HG03064 (cell line): Measurements from ENCODE around the gene ADARB2.

Experiments used
- ATAC-seq: cut with Tn5 transposase; IDR thresholded peaks from one replicate; pipeline ENCODE4 v1.9.1; 2021; ENCODE audit warnings: low read depth; ENCODE audit not compliant: unreplicated experiment

The ADARB2 gene

GRCh38 chr10:1188558-1189135 lies 548.7 kb downstream of the ADARB2 start:
- no peak for ATAC-seq

DNA sequence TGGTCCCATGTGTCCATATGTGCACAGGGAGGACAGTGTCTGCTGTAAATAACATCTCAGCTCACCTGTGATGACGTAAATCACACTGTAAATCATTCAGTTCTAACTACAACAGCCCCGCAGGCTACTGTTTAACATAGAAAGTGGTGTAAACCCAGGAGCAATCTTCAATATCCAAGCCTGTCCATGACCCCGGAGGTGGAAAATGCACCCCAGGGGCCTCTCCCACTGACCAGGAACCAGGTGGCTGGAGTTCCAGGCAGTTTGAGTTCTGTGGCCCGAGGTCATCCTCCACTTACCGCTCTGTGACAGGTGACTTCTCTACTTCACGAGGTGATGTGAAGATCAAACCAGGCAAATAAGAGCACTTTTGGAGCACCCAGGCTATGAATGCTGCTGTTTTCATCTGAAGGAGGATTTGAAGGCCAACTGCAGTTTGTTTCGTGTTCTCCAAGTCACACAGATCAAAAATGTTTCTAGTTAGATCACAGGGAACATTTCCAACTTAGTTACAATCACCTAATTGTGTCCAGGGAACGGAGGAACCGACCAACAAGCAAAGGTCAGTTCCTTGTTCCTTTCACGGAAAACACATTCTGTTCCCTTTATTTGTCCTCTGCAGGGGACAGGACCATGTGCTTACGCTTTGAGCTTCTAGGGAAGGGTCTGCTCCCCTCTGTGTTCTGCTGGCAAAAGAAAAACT lies 549.3 kb downstream of the ADARB2 start:
- no peak for ATAC-seq

DNA sequence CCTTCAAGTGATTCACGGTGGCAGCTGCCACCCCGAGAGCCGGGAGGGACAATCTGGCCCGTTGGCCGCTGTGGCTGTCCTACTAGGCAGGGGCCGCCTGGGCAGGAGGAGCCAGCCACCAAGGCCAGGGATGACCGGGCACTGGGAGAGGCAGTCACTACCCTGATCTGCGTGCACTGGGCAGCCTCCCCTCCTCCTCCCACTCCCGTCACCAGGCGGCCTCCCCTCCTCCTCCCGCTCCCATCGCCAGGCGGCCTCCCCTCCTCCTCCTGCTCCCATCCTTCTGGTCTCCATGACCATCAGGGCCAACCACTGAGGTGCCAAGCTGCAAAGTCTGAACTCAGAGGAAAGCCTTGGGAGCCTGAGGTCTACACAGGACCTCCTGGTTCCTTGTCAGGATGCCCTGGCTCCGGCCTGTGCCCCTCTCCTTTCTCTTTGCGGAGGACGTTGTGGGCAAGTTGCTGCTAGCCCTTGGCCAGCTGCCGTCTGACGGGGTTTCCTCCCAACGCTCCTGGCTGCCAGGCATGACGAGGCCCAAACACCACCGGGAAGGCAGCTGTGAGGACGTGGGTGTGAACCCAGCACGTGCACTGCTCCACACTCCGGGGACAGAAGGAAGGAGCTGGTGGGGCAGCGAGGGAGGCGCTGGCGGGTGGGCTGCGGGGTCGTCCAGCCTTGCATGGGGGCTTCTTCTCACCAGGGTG lies 550.0 kb downstream of the ADARB2 start:
- no peak for ATAC-seq

- no peak for ATAC-seq
These were observed 550.7 kb downstream of the ADARB2 start for GRCh38 chr10:1186683-1186990.

DNA sequence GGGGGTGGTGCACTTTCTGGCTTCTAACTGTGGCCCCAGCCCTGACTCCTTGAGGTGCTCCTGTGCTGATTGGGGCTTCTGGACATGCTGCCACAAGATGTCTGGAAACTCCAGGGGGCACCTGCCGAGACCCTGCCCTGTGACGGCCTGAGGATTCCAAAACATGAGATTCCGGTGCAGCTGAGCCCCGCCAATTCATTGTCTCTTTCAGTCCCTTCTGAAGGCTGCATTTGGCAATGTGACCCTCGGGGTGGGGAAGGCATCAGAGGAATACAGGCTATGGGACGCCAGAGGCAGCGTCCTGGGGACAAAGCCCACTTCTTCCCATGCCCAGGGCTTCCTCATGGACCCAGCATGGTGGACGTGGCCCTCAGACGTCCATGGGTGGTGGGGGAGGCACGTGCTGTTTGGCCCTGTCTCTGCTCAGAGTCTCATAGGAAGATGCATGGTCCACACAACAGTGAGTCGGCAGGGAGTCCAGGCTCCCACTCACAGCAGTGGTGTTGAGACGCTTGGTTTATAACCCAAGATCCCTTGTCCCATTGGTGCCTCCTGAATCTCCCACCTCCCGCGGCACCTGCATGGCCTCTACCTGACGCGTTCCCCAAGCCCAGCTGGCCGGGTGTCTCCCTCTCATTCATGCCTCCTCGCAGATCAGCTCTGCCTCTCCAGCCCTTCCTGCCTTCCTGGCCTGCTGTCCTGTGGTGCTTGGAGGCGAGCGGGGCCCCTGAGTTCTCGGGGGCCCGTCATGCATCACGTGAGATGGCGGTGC lies 551.2 kb downstream of the ADARB2 start:
- no peak for ATAC-seq

DNA sequence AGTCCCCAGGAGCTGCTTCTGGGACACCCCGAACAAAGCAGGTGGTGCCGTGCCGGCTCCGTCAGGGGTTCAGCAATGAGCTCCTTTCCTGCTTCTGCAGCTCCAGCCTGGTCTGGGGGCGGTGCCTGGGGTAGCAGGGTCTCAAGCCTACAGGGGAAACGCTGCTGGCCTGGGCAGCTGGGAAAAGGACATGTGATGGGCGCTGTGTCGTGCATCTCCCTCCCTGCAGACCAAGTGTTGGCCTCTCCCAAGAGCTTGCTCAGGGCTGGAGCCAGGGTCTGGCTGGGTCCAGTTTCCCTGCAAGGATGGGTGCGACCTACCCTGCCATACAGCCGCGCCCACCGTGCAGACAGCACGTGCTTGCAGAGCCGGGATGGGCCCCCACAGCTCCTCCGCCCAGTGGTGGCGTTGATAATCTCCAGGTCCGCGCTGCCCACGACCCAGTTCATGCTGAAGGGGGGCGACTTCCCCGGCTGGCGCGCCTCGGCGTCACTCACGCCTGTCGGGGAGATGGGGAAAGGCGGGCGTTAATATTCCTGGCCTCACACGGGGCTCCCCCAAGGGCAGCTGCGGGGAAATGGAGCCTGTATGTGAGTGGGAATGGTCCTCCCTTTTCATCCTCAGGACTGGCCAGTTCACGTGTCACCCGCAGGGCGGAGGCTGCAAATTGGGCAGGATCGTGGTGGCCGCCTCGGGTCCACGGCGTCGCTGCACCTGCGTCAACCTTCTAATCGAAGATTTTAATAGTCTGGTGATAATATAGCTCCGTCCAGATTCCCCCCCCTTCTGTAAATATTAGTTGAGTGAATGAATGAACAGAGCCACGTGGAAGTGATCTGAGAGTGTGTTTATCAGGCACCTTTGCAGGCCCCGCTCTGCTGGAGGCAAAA lies 552.5 kb downstream of the ADARB2 start:
- no peak for ATAC-seq

DNA sequence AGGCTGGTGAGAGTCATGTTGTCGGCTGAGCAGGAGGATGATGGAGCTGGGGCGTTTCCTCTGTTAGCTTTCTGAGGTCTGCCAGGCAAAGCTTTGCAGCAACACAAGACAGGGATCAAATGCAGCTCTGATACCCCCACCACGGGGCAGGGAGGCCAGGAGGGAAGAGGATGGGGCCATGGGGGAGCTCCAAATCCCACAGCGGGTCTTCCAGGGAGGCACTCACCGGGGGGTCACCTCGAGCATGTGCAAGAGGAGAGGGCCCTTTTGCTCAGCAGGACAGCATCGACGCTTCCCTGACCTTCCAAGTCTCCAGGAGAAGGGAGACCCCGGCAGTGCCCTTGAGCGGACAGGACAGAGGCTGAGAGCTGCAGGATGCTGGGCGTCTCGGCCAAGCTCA lies 553.6 kb downstream of the ADARB2 start:
- no peak for ATAC-seq

DNA sequence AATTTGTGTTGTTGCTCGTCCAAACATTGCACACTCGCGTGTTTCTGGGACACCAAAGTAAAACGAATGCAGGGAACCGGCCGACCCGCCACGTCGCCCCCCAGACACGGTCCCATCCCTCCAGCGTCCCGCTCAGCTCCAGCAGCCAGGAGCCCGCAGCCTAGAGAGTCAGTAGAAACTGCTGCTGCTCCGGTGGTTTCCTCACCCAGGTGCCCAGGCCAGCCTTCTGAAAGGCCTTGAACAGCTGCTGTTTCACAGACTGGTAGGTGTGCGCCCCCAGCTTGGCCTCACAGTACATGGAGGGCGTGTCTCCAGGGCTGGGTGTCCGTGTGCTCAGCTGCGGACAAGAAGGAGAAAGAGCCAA lies 554.3 kb downstream of the ADARB2 start:
- ATAC-seq = no peak

DNA sequence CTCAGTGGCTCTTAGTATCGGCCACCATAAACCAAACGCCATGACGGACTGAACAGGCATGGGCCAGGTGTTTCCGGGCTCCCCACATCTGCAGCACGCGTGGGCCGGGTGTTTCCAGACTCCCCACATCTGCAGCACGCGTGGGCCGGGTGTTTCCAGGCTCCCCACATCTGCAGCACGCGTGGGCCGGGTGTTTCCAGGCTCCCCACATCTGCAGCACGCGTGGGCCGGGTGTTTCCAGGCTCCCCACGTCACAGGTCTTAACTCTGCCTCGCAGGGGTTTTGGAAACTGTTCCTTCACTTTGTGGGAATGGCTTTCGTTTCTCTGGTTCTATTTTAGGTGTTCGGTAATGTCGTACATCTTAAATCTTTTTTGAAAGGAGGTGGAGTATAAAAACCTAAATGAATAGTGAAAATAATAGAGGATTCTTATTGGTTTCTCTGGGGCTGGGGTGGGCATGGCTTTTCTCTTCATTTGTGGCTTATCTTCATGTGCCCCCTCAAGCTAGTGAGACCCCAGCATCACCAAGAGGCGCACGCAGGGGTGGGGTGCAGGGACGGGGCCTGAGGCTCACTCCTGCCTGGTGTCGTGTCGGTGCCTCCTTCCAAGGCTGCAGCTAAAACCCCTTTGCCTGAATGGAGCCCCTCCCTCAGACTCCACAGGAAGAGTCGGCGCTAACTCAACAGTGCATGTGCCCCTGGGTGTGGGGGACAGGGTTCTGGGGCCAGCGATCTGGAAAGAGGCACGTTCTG lies 554.9 kb downstream of the ADARB2 start:
- ATAC-seq = no peak

- no peak for ATAC-seq
These were observed 556.5 kb downstream of the ADARB2 start for GRCh38 chr10:1180836-1181235.

DNA sequence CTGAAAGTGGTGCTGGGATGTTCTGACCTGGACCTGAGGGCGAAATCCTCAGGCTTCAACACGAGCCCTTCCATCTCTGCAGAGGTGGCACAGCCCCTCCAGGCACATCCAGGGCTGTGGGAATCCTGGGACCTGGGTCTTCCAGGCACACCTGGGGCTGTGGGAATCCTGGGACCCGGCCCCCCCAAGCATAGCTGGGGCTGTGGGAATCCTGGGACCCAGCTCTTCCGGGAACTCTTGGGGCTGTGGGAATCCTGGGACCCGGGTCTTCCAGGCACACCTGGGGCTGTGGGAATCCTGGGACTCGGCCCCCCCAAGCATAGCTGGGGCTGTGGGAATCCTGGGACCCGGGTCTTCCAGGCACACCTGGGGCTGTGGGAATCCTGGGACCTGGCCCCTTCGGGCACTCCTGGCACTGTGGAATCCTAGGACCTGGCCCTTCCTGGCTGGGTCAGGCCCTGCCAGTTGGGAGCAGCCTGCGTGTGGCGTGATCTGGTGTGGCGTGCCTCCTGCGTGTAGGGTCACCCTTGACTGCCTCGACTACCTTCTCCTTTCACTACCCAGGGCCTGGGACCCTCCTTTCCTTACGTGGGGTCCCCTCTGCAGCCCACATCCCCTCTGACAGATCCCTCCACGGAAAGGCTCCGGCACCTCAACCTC lies 557.1 kb downstream of the ADARB2 start:
- ATAC-seq = no peak

- no peak for ATAC-seq
These were observed 557.8 kb downstream of the ADARB2 start for GRCh38 chr10:1179346-1180070.

- no peak for ATAC-seq
These were observed 558.8 kb downstream of the ADARB2 start for GRCh38 chr10:1178506-1178905.

DNA sequence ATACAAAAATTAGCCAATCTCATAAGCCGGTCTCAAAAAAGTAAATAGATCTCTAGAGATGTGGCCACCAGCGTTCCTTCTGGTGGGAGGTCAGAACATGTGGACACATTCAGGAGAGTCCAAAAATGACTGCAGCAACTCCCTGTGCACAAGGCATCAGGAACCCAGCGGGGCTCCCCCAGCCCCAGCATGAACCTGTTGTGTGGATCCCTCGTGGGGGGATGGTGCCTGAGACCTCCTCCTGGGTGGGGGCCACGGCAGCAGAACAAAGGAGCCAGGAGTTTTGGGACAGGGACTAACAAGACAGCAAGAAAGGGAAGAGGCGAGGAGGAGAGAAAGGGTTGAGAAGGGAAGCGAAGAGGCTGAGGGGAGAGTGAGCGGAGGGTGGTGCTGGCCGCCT lies 559.4 kb downstream of the ADARB2 start:
- no peak for ATAC-seq

DNA sequence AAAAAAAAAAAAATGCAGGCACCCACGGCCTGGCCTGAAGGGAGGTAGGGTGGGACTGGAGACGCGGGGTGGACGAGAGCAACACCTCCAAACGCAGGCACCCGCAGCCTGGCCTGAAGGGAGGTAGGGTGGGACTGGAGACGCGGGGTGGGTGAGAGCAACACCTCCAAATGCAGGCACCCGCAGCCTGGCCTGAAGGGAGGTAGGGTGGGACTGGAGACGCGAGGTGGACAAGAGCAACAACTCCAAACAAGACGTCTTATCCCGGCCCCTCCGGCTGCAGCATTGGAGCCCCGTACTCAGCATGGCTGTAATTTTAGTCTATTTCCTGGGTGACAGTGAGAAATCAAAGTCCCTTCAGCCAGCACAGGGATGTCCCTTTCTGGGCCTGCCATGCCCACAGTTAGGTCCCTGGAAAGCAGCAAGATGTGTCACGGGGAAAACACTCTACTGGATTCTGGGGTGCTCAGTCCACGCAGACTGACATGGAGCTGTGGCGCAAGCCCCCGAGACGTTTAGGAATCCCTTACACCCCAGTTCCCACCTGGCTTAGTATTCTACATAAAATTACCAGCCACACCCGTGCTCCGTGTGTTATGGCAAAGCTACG lies 561.3 kb downstream of the ADARB2 start:
- no peak for ATAC-seq

DNA sequence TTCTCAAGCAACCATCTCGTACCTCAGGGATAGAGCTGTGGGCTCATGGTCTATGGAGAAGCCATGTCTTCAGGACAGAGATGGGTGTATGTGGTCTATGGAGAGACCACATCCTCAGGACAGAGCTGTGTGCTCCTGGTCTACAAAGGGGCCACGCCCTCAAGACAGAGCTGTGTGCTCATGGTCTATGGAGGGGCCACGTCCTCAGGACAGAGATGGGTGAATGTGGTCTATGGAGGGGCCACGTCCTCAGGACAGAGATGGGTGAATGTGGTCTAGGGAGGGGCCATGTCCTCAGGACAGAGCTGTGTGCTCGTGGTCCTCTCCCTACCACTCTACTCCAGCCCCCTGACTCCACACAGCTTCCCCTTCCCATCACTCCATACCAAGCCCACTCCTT lies 563.3 kb downstream of the ADARB2 start:
- no peak for ATAC-seq

DNA sequence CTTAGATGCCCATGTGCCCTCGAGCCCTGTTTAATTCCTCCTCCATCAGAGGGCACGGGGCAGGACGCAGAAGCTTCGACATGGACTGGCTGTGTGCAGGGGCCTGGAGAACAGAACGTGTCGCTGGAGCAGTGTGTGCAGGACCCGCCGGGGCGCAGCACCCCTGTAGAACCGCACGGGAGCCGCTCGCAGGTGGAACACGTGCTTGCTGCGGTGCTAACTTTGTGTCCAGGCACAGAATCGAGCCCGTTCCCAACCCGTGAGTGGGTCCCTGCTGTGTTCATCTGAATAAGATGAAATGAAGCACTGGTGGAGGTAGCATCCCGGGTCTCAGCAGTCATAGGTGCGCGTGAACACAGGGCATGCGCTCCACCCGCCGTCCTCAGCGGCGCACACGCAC lies 564.2 kb downstream of the ADARB2 start:
- no peak for ATAC-seq

GRCh38 chr10:1172256-1172984 lies 564.9 kb downstream of the ADARB2 start:
- ATAC-seq = no peak
